ENCODE data around the gene LRRC23.

Gene LRRC23

GRCh38 chr12:6929466-6930452 is 25.1 kb downstream of the LRRC23 start:
- no peak for TF ChIP-seq GABPA (IDR thresholded peaks at IDR 0.05; ENCODE audit: low read depth)
- no peak for TF ChIP-seq CTCF (IDR thresholded peaks at IDR 0.05; ENCODE audit: insufficient read depth, low read length)
- TF ChIP-seq SPI1 (IDR thresholded peaks at IDR 0.05; ENCODE audit: borderline replicate concordance, low read depth): no peak
- no peak for TF ChIP-seq POLR2AphosphoS5 (IDR thresholded peaks at IDR 0.05; ENCODE audit: low read depth)
- no peak for TF ChIP-seq REST (IDR thresholded peaks at IDR 0.05; ENCODE audit: insufficient replicate concordance, low read depth)

GRCh38 chr12:6932766-6933165 is 28.1 kb downstream of the LRRC23 start:
- Histone ChIP-seq H3K27ac (replicated peaks) (no peak overlapping the region), H3K4me3 (replicated peaks; ENCODE audit: insufficient read depth, low read length) (no peak overlapping the region), H3K27me3 (ENCODE audit: insufficient read depth, poor library complexity, severe bottlenecking) (no peaks in the 10 kb centered on the region)
- DNase-seq (ENCODE audit: low read depth in 1 of 2, low spot score in 1 of 2): no peak
- TF ChIP-seq CTCF (IDR thresholded peaks at IDR 0.05; ENCODE audit: insufficient read depth, low read length) (no peak), POLR2AphosphoS5 (IDR thresholded peaks at IDR 0.05; ENCODE audit: low read depth) (no peak), GABPA (IDR thresholded peaks at IDR 0.05; ENCODE audit: low read depth) (no peak), REST (IDR thresholded peaks at IDR 0.05; ENCODE audit: insufficient replicate concordance, low read depth) (no peak), SPI1 (IDR thresholded peaks at IDR 0.05; ENCODE audit: borderline replicate concordance, low read depth) (no peak)

More at GRCh38 chr12:6929466-6930452, 25.1 kb downstream of the LRRC23 start:
- Histone ChIP-seq H3K27me3 (ENCODE audit: insufficient read depth, poor library complexity, severe bottlenecking) (no peaks in the 10 kb centered on the region), H3K4me3 (replicated peaks; ENCODE audit: insufficient read depth, low read length) (no peak overlapping the region), H3K27ac (replicated peaks) (no peak overlapping the region)
- DNase-seq (ENCODE audit: low read depth in 1 of 2, low spot score in 1 of 2): no peak

GRCh38 chr12:6934110-6934509 is 29.5 kb downstream of the LRRC23 start:
- no peak for TF ChIP-seq SPI1 (IDR thresholded peaks at IDR 0.05; ENCODE audit: borderline replicate concordance, low read depth)
- TF ChIP-seq CTCF (IDR thresholded peaks at IDR 0.05; ENCODE audit: insufficient read depth, low read length): no peak
- no peak for TF ChIP-seq GABPA (IDR thresholded peaks at IDR 0.05; ENCODE audit: low read depth)
- no peak for TF ChIP-seq POLR2AphosphoS5 (IDR thresholded peaks at IDR 0.05; ENCODE audit: low read depth)
- TF ChIP-seq REST (IDR thresholded peaks at IDR 0.05; ENCODE audit: insufficient replicate concordance, low read depth): no peak
- DNase-seq (ENCODE audit: low read depth in 1 of 2, low spot score in 1 of 2): no peak

More at GRCh38 chr12:6934110-6934509, 29.5 kb downstream of the LRRC23 start:
- Histone ChIP-seq H3K27me3 (ENCODE audit: insufficient read depth, poor library complexity, severe bottlenecking) (no peaks in the 10 kb centered on the region), H3K27ac (replicated peaks) (no peak overlapping the region), H3K4me3 (replicated peaks; ENCODE audit: insufficient read depth, low read length) (no peak overlapping the region)
